KMS-11 (cell line): ENCODE measurements around the gene MPRIP.

Source experiments
- H2AFZ ChIP-seq: fragments of 200-600 bp; sonication (generic); 2 replicates; pipeline ENCODE4 v1.6.1; 2016; ENCODE audit warnings: antibody characterized with exemption, mixed run types, low read depth
- H3K27ac ChIP-seq: fragments of 200-600 bp; sonication (generic); 2 replicates; pipeline ENCODE4 v1.6.1; 2016; ENCODE audit warnings: mild to moderate bottlenecking, mixed run types
- H3K27me3 ChIP-seq: fragments of 200-600 bp; sonication (generic); 2 replicates; pipeline ENCODE4 v1.6.1; 2017; ENCODE audit warnings: mild to moderate bottlenecking, low read depth, mixed run types, moderate library complexity; ENCODE audit not compliant: insufficient read depth
- H3K36me3 ChIP-seq: fragments of 200-600 bp; sonication (generic); 2 replicates; pipeline ENCODE4 v1.6.1; 2017; ENCODE audit warnings: mild to moderate bottlenecking, mixed run types; ENCODE audit not compliant: insufficient read depth
- H3K4me1 ChIP-seq: fragments of 200-600 bp; sonication (generic); 2 replicates; pipeline ENCODE4 v1.6.1; 2016; ENCODE audit warnings: mild to moderate bottlenecking, low read depth, mixed run types; ENCODE audit not compliant: poor library complexity, severe bottlenecking
- H3K4me2 ChIP-seq: fragments of 200-600 bp; sonication (generic); 2 replicates; pipeline ENCODE4 v1.7.0; 2016; ENCODE audit warnings: mild to moderate bottlenecking, mixed run types
- H3K4me3 ChIP-seq: fragments of 200-600 bp; sonication (generic); IDR thresholded peaks from 2 replicates; pipeline ENCODE4 v1.6.1; 2017; ENCODE audit warnings: low read depth, low read length, mixed read lengths; ENCODE audit not compliant: insufficient read depth
- H3K79me2 ChIP-seq: fragments of 200-600 bp; sonication (generic); 2 replicates; pipeline ENCODE4 v1.6.1; 2016; ENCODE audit warnings: low read depth, mixed run types; ENCODE audit not compliant: insufficient read depth
- H3K9ac ChIP-seq: fragments of 200-600 bp; sonication (generic); 2 replicates; pipeline ENCODE4 v1.6.1; 2016; ENCODE audit warnings: mild to moderate bottlenecking, mixed run types
- H4K20me1 ChIP-seq: fragments of 200-600 bp; sonication (generic); 2 replicates; pipeline ENCODE4 v1.6.1; 2016; ENCODE audit warnings: mild to moderate bottlenecking, mixed run types; ENCODE audit not compliant: insufficient read depth
- CTCF ChIP-seq: fragments of 200-600 bp; sonication (generic); conservative IDR thresholded peaks from 2 replicates; pipeline ENCODE4 v1.6.1; 2017; ENCODE audit warnings: low read depth, mild to moderate bottlenecking, antibody characterized with exemption, low read length, moderate library complexity, mixed read lengths

MPRIP gene

GRCh38 chr17:17226451-17227265, 184.4 kb downstream of the MPRIP start:
- H3K27ac ChIP-seq: no peak overlapping the region
- no peaks in the 10 kb centered on the region for H3K4me1 ChIP-seq
- no peak overlapping the region for H3K4me2 ChIP-seq
- H3K79me2 ChIP-seq: no peaks in the 10 kb centered on the region
- no peak for TF ChIP-seq CTCF
- H3K4me3 ChIP-seq: no peak overlapping the region
- H4K20me1 ChIP-seq: no peaks in the 10 kb centered on the region
- no peak overlapping the region for H2AFZ ChIP-seq
- no peak overlapping the region for H3K9ac ChIP-seq
- H3K36me3 ChIP-seq: peaks cover 5% of the 10 kb centered on the region; the same call in 1 of the 2 replicates
- H3K27me3 ChIP-seq: no peaks in the 10 kb centered on the region

- Histone ChIP-seq H3K4me3 (no peak overlapping the region), H2AFZ (no peak overlapping the region), H3K4me1 (no peaks in the 10 kb centered on the region), H3K4me2 (no peak overlapping the region), H4K20me1 (no peaks in the 10 kb centered on the region), H3K36me3 (peaks cover 5% of the 10 kb centered on the region; the same call in 1 of the 2 replicates), H3K9ac (no peak overlapping the region), H3K79me2 (no peaks in the 10 kb centered on the region), H3K27ac (no peak overlapping the region), H3K27me3 (no peaks in the 10 kb centered on the region)
- no peak for TF ChIP-seq CTCF
Observed at GRCh38 chr17:17227608-17228520, 185.6 kb downstream of the MPRIP start.

- H2AFZ ChIP-seq: no peak overlapping the region
- TF ChIP-seq CTCF: no peak
- H3K4me2 ChIP-seq: no peak overlapping the region
- no peaks in the 10 kb centered on the region for H3K4me1 ChIP-seq
- H3K4me3 ChIP-seq: no peak overlapping the region
- no peaks in the 10 kb centered on the region for H3K27me3 ChIP-seq
- H3K36me3 ChIP-seq: peaks cover 5% of the 10 kb centered on the region; the same call in 1 of the 2 replicates
- H3K79me2 ChIP-seq: peaks cover 3% of the 10 kb centered on the region; the same call in 1 of the 2 replicates
- no peak overlapping the region for H3K27ac ChIP-seq
- H3K9ac ChIP-seq: no peak overlapping the region
- H4K20me1 ChIP-seq: no peaks in the 10 kb centered on the region
Observed at GRCh38 chr17:17228521-17229279, 186.4 kb downstream of the MPRIP start.
